ENCODE measurements around the gene ABHD17C. TPM values are rescaled to one million over a fixed set of nuclear protein-coding genes. Genes with fewer than 3 reads are reported as not detected.
"Not testable (repeated sequence)": the region's sequence is repeated elsewhere in the genome, so short reads cannot be mapped to it uniquely, and the experiment has no call there.

ABHD17C gene
- total RNA-seq, 3 donors from 2014 or later, result 5.3 to 7.2 (median 5.8) TPM

DNA sequence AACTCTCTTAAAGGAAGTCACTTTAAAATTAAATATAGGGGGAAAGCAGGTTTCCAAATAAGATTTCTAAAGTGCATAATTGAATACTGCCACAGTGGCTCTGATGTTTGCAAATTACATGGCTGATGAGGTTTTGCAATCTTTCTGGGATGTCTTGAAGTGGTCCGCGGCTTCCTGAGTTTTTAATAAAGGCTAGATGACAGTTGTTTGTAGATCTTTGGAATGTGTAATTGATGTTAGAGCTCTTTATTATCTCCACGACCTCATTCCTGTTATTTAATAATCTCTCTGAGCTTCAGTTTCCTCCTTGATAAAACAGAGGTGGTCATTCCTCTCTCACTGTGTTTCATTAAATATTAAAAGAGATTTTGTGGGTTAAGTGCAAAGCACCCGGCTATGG, 57.1 kb downstream of the ABHD17C start:
- DNase-seq (no peak), ATAC-seq (no peak)
- H3K4me3 Mint-ChIP-seq, result no peak overlapping the region
- H3K9me3 Mint-ChIP-seq, result no peaks in the 10 kb centered on the region
- peaks cover 2% of the 10 kb centered on the region for H3K4me1 Mint-ChIP-seq (ENCODE audit: low read depth)
- H3K27me3 Mint-ChIP-seq (ENCODE audit: low read depth), result no peaks in the 10 kb centered on the region
- peaks cover 2% of the 10 kb centered on the region for H3K36me3 Mint-ChIP-seq (ENCODE audit: insufficient read depth)

DNA sequence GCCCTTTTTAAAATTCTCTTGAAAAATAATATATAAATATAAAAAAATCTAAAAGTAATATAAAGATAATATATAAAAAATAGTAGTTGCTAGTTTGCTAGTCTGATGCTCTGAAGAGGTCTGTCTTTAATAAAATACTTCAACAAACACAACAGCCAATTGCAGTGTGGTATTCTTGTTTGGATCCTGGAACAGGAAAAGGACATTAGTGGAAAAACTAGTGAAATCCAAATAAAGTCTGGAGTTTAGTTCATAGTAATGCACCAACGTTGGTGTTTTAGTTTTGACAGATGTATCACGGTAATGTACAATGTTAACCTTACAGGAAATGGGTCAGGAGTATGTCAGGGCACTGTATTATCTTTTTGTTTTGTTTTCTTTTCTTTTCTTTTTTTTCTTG, 58.1 kb downstream of the ABHD17C start:
- DNase-seq (no peak), ATAC-seq (no peak)
- no peaks in the 10 kb centered on the region for H3K27me3 Mint-ChIP-seq (ENCODE audit: low read depth)
- no peak overlapping the region for H3K4me3 Mint-ChIP-seq
- H3K36me3 Mint-ChIP-seq (ENCODE audit: insufficient read depth), result peaks cover 2% of the 10 kb centered on the region
- H3K9me3 Mint-ChIP-seq, result no peaks in the 10 kb centered on the region
- peaks cover 2% of the 10 kb centered on the region for H3K4me1 Mint-ChIP-seq (ENCODE audit: low read depth)

DNA sequence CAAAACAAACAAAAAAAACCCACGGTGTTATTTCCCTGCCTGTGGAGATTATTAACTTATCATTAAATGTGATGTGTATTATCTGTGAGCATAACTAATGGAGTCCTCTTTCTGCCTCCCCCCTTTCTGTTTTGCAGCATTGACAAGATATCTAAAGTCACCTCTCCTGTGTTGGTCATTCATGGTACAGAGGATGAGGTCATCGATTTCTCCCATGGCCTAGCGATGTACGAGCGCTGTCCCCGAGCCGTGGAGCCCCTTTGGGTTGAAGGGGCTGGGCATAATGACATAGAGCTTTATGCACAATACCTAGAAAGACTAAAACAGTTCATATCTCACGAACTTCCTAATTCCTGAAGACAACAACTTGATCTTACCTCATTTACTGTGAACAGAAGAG, 58.9 kb downstream of the ABHD17C start:
- no peak for ATAC-seq
- Mint-ChIP-seq H3K4me1 (ENCODE audit: low read depth) (peaks cover 2% of the 10 kb centered on the region), H3K9me3 (no peaks in the 10 kb centered on the region), H3K4me3 (no peak overlapping the region), H3K36me3 (ENCODE audit: insufficient read depth) (peaks cover 2% of the 10 kb centered on the region), H3K27me3 (ENCODE audit: low read depth) (no peaks in the 10 kb centered on the region)
- no peak for DNase-seq

DNA sequence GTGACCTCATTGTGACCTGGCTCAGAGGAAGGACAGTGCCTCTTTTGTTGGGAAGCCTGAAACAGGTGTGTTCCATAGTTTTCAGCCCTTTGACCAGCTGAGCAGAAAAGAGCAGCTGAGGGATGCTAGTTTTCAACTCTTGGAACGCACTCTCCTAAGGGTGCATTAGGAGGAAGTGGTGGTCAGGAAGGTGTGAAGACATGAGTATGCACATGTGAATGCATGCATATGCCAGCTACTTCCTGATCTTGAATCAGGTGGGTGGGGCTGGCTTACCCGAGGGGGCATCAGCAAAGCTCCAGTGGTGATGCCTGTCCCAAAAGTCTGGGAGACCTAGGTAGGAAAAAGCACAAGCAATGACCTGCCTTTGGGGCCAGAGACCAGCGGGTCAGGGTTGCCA, 60.8 kb downstream of the ABHD17C start:
- no peak overlapping the region for H3K4me3 Mint-ChIP-seq
- H3K36me3 Mint-ChIP-seq (ENCODE audit: insufficient read depth), result no peaks in the 10 kb centered on the region
- ATAC-seq (no peak), DNase-seq (no peak)
- H3K9me3 Mint-ChIP-seq, result no peaks in the 10 kb centered on the region
- H3K4me1 Mint-ChIP-seq (ENCODE audit: low read depth), result peaks cover 2% of the 10 kb centered on the region
- no peaks in the 10 kb centered on the region for H3K27me3 Mint-ChIP-seq (ENCODE audit: low read depth)

DNA sequence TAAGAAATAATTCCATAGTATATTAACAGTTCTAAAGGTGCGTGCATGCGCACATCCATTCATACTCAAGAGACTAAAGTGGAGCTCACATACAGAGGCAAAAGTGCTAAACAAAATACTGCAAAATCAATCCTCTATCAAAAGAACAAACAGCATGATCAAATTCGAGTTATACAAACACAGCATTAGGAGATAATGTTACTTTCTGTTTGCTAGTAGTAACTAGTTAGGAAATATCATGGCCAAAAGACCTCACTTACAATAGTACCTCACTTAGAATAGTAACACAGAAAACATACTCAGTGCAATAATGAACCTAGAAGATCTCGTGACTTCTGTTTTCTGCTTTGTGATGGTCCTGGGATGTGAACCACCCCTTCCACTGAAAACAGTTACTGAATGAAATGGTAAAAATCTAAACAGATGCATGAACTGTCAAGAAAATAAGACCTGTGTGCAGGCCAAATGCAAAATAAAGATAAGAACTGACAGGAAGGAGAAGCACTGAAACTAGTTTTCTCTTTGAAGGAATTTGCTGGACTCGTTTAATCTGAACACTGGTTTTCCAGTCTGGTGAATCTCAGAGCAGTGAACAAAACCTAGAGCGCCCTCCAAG, 63.1 kb downstream of the ABHD17C start:
- Mint-ChIP-seq H3K4me1 (ENCODE audit: low read depth) (peaks cover 2% of the 10 kb centered on the region), H3K4me3 (no peak overlapping the region), H3K27me3 (ENCODE audit: low read depth) (no peaks in the 10 kb centered on the region), H3K9me3 (no peaks in the 10 kb centered on the region), H3K36me3 (ENCODE audit: insufficient read depth) (no peaks in the 10 kb centered on the region)
- DNase-seq (no peak), ATAC-seq (no peak)

DNA sequence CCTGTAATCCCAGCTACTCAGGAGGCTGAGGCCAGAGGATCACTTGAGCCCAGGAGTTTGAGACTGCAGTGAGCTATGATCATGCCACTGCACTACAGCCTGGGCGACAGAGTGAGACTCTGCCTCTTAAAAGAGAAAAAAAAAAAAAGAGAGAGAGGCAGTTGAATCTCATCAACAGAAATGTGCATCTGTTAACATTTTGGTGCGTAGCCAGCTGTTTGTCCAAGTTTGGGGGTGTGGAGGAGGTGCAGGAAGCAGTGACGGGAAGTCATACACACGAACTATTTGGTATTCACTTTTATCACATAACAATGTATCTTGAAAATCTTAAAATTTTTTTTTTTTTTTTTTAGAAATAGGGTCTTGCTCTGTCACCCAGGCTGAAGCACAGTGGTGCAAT, 65.8 kb downstream of the ABHD17C start:
- Mint-ChIP-seq H3K4me1 (ENCODE audit: low read depth) (no peaks in the 10 kb centered on the region), H3K4me3 (no peak overlapping the region), H3K27me3 (ENCODE audit: low read depth) (no peaks in the 10 kb centered on the region), H3K9me3 (no peaks in the 10 kb centered on the region), H3K36me3 (ENCODE audit: insufficient read depth) (no peaks in the 10 kb centered on the region)
- DNase-seq (no peak), ATAC-seq (no peak)

DNA sequence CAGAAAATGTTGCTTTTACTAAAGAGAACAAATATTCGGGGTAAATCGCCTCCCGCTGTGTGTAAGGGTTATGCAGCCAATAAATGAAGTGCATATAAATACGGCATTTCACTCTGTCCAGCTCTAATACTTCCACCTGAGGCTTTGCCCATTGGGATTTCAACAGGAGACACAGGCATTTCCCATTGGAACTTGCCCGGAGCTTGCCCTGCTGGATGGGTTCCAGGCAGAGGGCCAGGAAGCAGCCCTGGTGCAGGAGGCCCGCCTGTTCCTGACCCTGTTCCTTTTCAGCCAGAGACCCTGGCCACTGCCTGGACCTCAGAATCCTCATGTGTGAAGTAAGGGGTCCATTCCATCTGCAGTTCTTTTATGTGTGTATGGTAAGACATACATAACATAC, 66.6 kb downstream of the ABHD17C start:
- no peak overlapping the region for H3K4me3 Mint-ChIP-seq
- H3K4me1 Mint-ChIP-seq (ENCODE audit: low read depth), result no peaks in the 10 kb centered on the region
- no peak for DNase-seq
- no peaks in the 10 kb centered on the region for H3K36me3 Mint-ChIP-seq (ENCODE audit: insufficient read depth)
- no peaks in the 10 kb centered on the region for H3K27me3 Mint-ChIP-seq (ENCODE audit: low read depth)
- ATAC-seq, result no peak
- no peaks in the 10 kb centered on the region for H3K9me3 Mint-ChIP-seq

DNA sequence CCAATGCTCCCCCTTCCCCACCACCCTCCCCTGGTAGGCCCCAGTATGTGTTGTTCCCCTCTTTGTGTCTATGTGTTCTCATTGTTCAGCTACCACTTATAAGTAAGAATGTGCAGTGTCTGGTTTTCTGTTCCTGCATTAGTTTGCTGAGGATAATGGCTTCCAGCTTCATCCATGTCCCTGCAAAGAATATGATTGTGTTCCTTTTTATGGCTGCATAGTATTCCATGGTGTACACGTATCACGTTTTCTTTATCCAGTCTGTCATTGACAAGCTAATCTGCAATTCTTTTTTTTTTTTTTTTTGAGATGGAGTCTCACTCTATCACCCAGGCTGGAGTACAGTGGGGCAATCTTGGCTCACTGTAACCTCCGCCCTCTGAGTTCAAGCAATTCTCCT, 68.1 kb downstream of the ABHD17C start:
- H3K4me1 Mint-ChIP-seq (ENCODE audit: low read depth); ATAC-seq; DNase-seq; H3K4me3 Mint-ChIP-seq; H3K9me3 Mint-ChIP-seq; H3K36me3 Mint-ChIP-seq (ENCODE audit: insufficient read depth); H3K27me3 Mint-ChIP-seq (ENCODE audit: low read depth): not testable (repeated sequence)

DNA sequence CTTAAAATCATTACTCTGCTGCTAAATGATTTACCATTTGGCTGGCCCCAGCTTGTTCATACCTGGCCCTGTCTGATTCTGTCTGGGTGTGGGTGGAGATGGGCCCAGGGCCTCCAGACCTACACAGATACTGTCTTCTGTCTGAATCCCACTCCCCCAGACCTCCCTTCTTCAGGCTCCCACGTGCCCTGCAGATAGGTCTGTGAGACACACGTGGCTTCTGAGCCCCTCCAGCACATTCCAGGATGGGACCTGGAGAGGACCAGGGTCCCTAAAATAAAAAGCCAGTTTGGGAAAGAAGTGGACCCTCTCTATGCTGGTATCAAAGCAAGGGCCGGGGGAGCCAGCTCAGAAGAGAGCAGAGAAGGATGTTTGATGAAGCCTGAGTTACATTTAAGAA, 69.4 kb downstream of the ABHD17C start:
- no peak for DNase-seq
- H3K4me1 Mint-ChIP-seq (ENCODE audit: low read depth), result no peaks in the 10 kb centered on the region

DNA sequence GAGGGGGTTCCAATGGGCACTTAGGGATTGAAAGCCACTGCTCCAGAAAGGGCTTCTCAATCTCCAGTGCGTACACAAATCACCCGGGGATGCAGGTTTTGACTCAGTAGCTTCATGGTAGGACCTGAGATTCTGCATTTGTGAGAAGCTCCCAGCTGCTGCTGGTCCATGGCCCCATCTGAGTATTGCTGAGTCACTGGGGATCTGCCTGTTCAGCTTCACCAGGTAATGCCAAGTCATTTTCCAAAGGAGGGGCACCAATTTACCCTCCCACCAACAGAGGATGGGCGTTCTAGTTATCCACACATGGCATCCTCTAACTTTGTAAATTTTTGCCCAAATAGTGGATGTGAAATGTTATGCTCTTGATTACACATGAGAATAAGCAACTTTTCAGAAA, 71.2 kb downstream of the ABHD17C start:
- no peaks in the 10 kb centered on the region for H3K27me3 Mint-ChIP-seq (ENCODE audit: low read depth)
- ATAC-seq, result no peak
- H3K36me3 Mint-ChIP-seq (ENCODE audit: insufficient read depth), result no peaks in the 10 kb centered on the region
- no peaks in the 10 kb centered on the region for H3K9me3 Mint-ChIP-seq
- H3K4me3 Mint-ChIP-seq, result no peak overlapping the region
- no peaks in the 10 kb centered on the region for H3K4me1 Mint-ChIP-seq (ENCODE audit: low read depth)
- no peak for DNase-seq

More for the DNA sequence above, 69.4 kb downstream of the ABHD17C start:
- H3K4me3 Mint-ChIP-seq, result no peak overlapping the region
- no peaks in the 10 kb centered on the region for H3K9me3 Mint-ChIP-seq
- no peaks in the 10 kb centered on the region for H3K36me3 Mint-ChIP-seq (ENCODE audit: insufficient read depth)
- no peak for ATAC-seq
- no peaks in the 10 kb centered on the region for H3K27me3 Mint-ChIP-seq (ENCODE audit: low read depth)

DNA sequence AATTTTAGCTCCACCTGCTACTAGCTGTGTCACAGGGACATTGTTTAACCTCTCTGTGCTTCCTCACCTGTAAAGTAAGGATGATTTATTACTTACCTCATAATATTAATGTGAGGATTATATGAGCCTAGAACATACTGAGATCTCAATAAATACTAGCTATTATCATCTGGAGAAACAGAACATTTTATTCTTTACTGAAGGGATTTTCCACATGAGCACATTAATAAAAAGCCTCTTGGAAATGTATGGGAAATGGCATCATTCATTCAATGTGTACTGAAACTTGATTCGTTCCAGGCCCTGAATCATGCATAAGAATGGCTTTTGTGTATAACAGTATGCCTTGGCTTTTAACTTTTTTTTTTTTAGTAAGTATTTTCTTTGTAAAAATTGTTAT, 73.0 kb downstream of the ABHD17C start:
- Mint-ChIP-seq H3K27me3 (ENCODE audit: low read depth) (no peaks in the 10 kb centered on the region), H3K36me3 (ENCODE audit: insufficient read depth) (no peaks in the 10 kb centered on the region), H3K9me3 (no peaks in the 10 kb centered on the region), H3K4me3 (no peak overlapping the region), H3K4me1 (ENCODE audit: low read depth) (no peaks in the 10 kb centered on the region)
- DNase-seq (no peak), ATAC-seq (no peak)

DNA sequence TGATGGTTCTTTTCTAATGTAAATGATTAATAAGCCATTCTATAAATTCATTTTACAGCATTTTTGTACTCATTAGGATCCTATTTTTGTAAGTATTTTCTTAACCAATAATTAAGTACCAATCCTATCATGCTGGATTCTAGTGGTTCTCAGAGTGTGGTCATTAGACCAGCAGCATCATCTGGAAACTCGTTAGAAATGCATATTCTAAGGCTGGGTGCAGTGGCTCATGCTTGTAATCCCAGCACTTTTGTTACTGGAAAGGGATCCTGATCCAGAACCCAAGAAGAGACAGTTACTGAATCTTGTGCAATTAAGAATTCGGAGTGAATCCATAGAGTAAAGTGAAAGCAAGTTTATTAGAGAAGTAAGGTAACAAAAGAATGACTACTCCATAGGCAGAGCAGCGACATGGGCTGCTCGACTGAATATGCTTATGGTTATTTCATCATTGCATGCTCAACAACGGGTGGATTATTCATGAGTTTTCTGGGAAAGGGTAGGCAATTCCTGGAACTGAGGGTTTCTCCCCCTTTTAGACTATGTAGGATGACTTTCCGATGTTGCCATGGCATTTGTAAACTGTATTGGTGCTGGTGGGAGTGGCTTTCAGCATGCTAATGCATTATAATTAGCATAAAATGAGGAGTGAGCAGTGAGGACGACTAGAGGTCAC, 74.2 kb downstream of the ABHD17C start:
- no peak for ATAC-seq
- no peaks in the 10 kb centered on the region for H3K27me3 Mint-ChIP-seq (ENCODE audit: low read depth)
- H3K9me3 Mint-ChIP-seq, result no peaks in the 10 kb centered on the region

DNA sequence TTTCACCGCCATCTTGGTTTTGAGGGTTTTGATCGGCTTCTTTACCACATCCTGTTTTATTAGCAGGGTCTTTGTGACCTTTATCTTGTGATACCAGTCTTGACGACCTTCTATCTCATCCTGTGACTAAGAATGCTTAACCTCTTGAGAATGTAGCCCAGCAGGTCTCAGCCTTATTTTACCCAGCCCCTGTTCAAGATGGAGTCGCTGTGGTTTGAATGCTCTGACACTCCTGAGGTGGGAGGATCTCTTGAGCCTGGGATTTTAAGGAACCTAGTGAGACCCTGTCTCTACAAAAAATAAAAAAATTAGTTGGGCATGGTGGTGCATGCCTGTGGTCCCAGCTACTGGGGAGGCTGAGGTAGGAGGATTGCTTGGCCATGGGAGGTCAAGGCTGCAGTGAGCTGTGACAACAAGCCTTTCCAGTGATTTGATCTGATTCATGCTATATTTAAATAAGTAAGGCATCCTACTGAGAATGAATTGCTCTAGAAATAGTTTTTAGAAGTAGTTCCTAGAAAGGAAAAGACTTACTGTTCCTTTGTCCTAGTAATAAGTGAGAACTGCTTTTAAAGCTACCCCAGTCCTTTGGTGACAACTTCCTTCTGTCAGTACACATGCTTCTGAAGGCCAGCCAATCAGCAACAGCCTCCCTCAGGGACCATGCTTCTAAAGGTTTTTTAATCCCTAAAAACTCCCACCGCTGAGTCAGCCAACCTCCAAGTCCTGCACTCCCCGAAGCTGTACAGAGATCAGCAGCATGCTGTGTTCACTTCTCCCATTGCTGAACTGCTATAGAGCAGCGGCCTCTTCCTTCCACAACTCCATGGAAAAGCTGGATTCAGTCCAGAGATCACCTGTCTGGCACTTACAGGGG, 75.0 kb downstream of the ABHD17C start:
- Mint-ChIP-seq H3K4me1 (ENCODE audit: low read depth) (no peaks in the 10 kb centered on the region), H3K36me3 (ENCODE audit: insufficient read depth) (no peaks in the 10 kb centered on the region), H3K4me3 (no peak overlapping the region), H3K9me3 (no peaks in the 10 kb centered on the region), H3K27me3 (ENCODE audit: low read depth) (peaks cover 2% of the 10 kb centered on the region)
- DNase-seq (no peak), ATAC-seq (no peak)

More for the DNA sequence above, 74.2 kb downstream of the ABHD17C start:
- H3K4me3 Mint-ChIP-seq, result no peak overlapping the region
- no peaks in the 10 kb centered on the region for H3K36me3 Mint-ChIP-seq (ENCODE audit: insufficient read depth)
- DNase-seq, result no peak
- no peaks in the 10 kb centered on the region for H3K4me1 Mint-ChIP-seq (ENCODE audit: low read depth)

DNA sequence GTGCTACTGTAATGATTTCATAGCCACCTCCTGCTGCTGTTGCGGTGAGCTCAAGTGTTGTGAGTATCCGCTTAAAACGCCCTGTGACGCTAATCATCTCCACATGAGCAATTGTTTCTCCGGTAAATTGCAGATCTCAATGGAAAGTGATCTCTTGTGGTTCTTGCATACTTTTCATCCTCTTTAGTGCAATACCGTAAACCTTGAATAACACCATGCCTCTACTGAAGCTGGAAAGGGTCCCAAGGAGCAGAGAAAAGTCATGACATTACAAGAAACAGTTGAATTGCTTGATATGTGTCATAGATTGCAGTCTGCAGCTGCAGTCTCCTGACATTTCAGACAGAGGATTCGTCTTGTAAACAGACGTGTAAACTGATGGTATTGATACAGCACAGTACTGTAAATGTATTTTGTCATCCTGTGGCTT, 78.0 kb downstream of the ABHD17C start:
- Mint-ChIP-seq H3K27me3 (ENCODE audit: low read depth) (peaks cover 11% of the 10 kb centered on the region), H3K9me3 (no peaks in the 10 kb centered on the region), H3K4me3 (no peak overlapping the region), H3K36me3 (ENCODE audit: insufficient read depth) (no peaks in the 10 kb centered on the region), H3K4me1 (ENCODE audit: low read depth) (no peaks in the 10 kb centered on the region)
- DNase-seq (no peak), ATAC-seq (no peak)

Data from activated T-cell treated with anti-CD3 and anti-CD28 coated beads, Interleukin-2, amount 50 U/mL, for 4 hours (primary cell).